Adrenal gland (tissue), 5 donors: ENCODE data around the gene IMMT.

Experiments
- POLR2A ChIP-seq, 2 donors: fragments of 450-650 bp; IDR thresholded peaks; one replicate each; pipeline ENCODE4 v1.6.1; 2017; ENCODE audit warnings: antibody characterized with exemption in 2 of 2, mild to moderate bottlenecking in 2 of 2, moderate library complexity in 1 of 2
- TF ChIP-seq, protein P1 (sequence below), 6 experiments: fragments of 450-650 bp in 4 of 6; fragments of 200-600 bp in 2 of 6; sonication (generic) in 1 of 6; IDR thresholded peaks; 1 replicate in 5 of 6; 2 replicates in 1 of 6; pipeline versions ENCODE4 v1.5.1 to v1.8.0; 2016 to 2021; ENCODE audit warnings: antibody characterized with exemption in 6 of 6, mild to moderate bottlenecking in 2 of 6, moderate library complexity in 1 of 6
- donor health status: DM: no; HTN: no; CAD: no.

DNA sequence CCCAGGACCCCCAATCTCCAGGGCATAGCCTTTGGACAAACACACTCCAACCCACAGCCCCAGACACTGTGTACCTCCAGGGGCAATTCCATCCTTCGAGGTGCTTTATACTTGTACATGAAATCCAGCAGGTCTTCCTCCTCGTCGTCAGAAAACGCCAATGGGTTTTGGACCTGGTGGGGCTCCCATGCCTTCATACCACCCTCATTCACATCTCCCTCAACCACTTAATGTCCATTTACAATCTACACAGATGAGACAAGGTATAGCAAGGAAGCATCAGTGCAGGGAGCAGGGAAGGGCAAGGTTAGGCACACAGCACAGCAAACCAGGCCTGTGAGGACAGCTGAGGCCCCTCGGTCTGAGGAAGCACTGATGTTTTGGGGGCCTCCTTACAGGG lies 24.6 kb upstream of the IMMT start:
- TF ChIP-seq, protein P1, sequence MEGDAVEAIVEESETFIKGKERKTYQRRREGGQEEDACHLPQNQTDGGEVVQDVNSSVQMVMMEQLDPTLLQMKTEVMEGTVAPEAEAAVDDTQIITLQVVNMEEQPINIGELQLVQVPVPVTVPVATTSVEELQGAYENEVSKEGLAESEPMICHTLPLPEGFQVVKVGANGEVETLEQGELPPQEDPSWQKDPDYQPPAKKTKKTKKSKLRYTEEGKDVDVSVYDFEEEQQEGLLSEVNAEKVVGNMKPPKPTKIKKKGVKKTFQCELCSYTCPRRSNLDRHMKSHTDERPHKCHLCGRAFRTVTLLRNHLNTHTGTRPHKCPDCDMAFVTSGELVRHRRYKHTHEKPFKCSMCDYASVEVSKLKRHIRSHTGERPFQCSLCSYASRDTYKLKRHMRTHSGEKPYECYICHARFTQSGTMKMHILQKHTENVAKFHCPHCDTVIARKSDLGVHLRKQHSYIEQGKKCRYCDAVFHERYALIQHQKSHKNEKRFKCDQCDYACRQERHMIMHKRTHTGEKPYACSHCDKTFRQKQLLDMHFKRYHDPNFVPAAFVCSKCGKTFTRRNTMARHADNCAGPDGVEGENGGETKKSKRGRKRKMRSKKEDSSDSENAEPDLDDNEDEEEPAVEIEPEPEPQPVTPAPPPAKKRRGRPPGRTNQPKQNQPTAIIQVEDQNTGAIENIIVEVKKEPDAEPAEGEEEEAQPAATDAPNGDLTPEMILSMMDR (IDR thresholded peaks at IDR 0.05) = no peak
- TF ChIP-seq POLR2A (IDR thresholded peaks at IDR 0.05) = no peak
